GM12892 (cell line): ENCODE results near the gene SURF4.

ENCODE experiments used
- POLR2AphosphoS5 ChIP-seq: IDR thresholded peaks from 2 replicates; pipeline ENCODE4 v1.6.1; 2011; ENCODE audit warnings: low read depth, low read length, control low read depth
- TAF1 ChIP-seq: IDR thresholded peaks from 2 replicates; pipeline ENCODE4 v1.6.1; 2011; ENCODE audit warnings: low read depth, mild to moderate bottlenecking, control low read depth, low read length, borderline replicate concordance

DNA sequence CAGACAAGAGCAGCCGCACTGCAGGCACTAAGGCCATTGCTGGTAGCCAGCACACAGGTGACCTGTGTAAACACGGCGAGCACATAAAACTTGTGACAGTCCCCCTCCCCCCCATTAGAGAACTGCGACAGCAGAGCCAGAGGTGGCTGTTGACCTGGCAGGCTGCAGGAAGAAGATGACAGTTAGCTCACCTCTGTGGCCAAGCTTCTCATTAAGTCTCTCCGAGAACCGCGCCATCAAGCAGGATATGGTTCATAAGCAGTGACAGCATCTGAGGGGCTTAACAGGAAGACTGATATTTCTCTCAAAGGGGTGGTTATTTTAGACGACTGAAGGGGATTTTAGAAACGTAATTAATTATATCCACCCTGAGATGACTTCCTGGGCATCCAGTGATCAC, 5.2 kb downstream of the SURF4 start:
- TF ChIP-seq POLR2AphosphoS5 (no peak), TAF1 (no peak)
